Endothelial cell of umbilical vein (primary cell): ENCODE measurements around the gene MBD4. TPM values are rescaled to one million over a fixed set of nuclear protein-coding genes. Genes with fewer than 3 reads are reported as not detected.
A peak's percentile ranks its signal among the peaks of the same experiment; 100 is the strongest.
"Not testable (repeated sequence)": the region's sequence is repeated elsewhere in the genome, so short reads cannot be mapped to it uniquely, and the experiment has no call there.

Source experiments
- BruUV-seq: library from RNA; stranded (reverse); fragments of 400-500 nt; replicated peaks from 2 replicates; lab custom pipeline; 2021; lab: Mats Ljungman, UMichigan
- CTCF ChIA-PET: fragments of 300-600, 350-600 bp; sonication (Branson Sonifier 250); formaldehyde crosslinking; loops from one replicate; lab custom pipeline; 2021; ENCODE audit warnings: antibody characterized with exemption, inconsistent platforms; lab: Charles Lee
- POLR2A ChIA-PET: fragments of 300-600, 350-600 bp; sonication (Branson Sonifier 250); formaldehyde crosslinking; loops from one replicate; lab custom pipeline; 2021; ENCODE audit warnings: antibody characterized with exemption, inconsistent platforms; lab: Charles Lee
- DNase-seq: peaks from one replicate; pipeline ENCODE4 v3.0.0-alpha.2; 2011; ENCODE audit warnings: low read depth, low spot score
- FAIRE-seq: peaks from 2 replicates; lab custom pipeline; 2011; peaks lifted over from hg19 to GRCh38; lab: Jason Lieb, UNC
- H2AFZ ChIP-seq: 2 replicates; pipeline ENCODE4 v1.6.0; 2012; ENCODE audit warnings: low read depth, low read length, control low read depth, inconsistent platforms
- H3K27ac ChIP-seq: 2 replicates; pipeline ENCODE4 v1.5.1; 2011; ENCODE audit warnings: low read depth, mild to moderate bottlenecking, control low read depth, low read length, moderate library complexity; ENCODE audit not compliant: insufficient read depth
- H3K27me3 ChIP-seq, 2 experiments: 2 replicates each; pipeline versions ENCODE4 v1.6.0 to v1.6.1; 2011; ENCODE audit warnings: low read length in 2 of 2, mixed read lengths in 1 of 2; ENCODE audit not compliant: control insufficient read depth in 2 of 2, insufficient read depth in 2 of 2
- H3K36me3 ChIP-seq, 2 experiments: 2 replicates in 1 of 2; 3 replicates in 1 of 2; pipeline ENCODE4 v1.5.1; 2011; ENCODE audit warnings: low read length in 2 of 2, mild to moderate bottlenecking in 1 of 2, moderate library complexity in 1 of 2; ENCODE audit not compliant: control insufficient read depth in 2 of 2, insufficient read depth in 2 of 2; ENCODE audit errors: extremely low read depth in 1 of 2
- H3K4me1 ChIP-seq: 3 replicates; pipeline ENCODE4 v1.5.1; 2011; ENCODE audit warnings: mild to moderate bottlenecking, low read length; ENCODE audit not compliant: control insufficient read depth, insufficient read depth; ENCODE audit errors: extremely low read depth
- H3K4me2 ChIP-seq: 2 replicates; pipeline ENCODE4 v1.6.1; 2011; ENCODE audit warnings: low read length, control low read depth, mixed read lengths; ENCODE audit not compliant: insufficient read depth
- H3K4me3 ChIP-seq, 3 experiments: fragments of 200-600 bp in 1 of 3; sonication (generic), shearing (Covaris generic) in 1 of 3; replicated peaks in 1 of 3; 2 replicates each; pipeline ENCODE4 v1.5.1; 2011 to 2016; ENCODE audit warnings: control low read depth in 3 of 3, low read length in 3 of 3, mild to moderate bottlenecking in 2 of 3, inconsistent platforms in 1 of 3, low read depth in 1 of 3, moderate library complexity in 1 of 3; ENCODE audit not compliant: insufficient read depth in 1 of 3
- H3K79me2 ChIP-seq: 2 replicates; pipeline ENCODE4 v1.6.0; 2012; ENCODE audit warnings: low read length, inconsistent platforms; ENCODE audit not compliant: control insufficient read depth, insufficient read depth
- H3K9ac ChIP-seq: replicated peaks from 2 replicates; pipeline ENCODE3; 2011; ENCODE audit warnings: low read length, control low read depth; ENCODE audit not compliant: insufficient read depth; ENCODE audit errors: extremely low read depth
- H3K9me1 ChIP-seq: replicated peaks from 3 replicates; pipeline ENCODE4 v1.6.0; 2011; ENCODE audit warnings: mild to moderate bottlenecking, low read length; ENCODE audit not compliant: control insufficient read depth, insufficient read depth; ENCODE audit errors: extremely low read depth
- H3K9me3 ChIP-seq: replicated peaks from 2 replicates; pipeline ENCODE4 v1.5.1; 2012; ENCODE audit warnings: low read length, inconsistent platforms; ENCODE audit not compliant: control insufficient read depth, insufficient read depth
- H4K20me1 ChIP-seq: replicated peaks from 2 replicates; pipeline ENCODE3; 2011; ENCODE audit warnings: mild to moderate bottlenecking, low read length; ENCODE audit not compliant: control insufficient read depth, insufficient read depth; ENCODE audit errors: extremely low read depth
- CTCF ChIP-seq, 2 donors: IDR thresholded peaks; 1 replicate in 1 of 2; 2 replicates in 1 of 2; pipeline ENCODE4 v1.5.1; 2011; ENCODE audit warnings: low read length in 2 of 2, mild to moderate bottlenecking in 2 of 2, moderate library complexity in 2 of 2, control low read depth in 1 of 2, inconsistent platforms in 1 of 2, low read depth in 1 of 2; ENCODE audit not compliant: insufficient read depth in 1 of 2; ENCODE audit errors: extremely low read depth in 1 of 2
- EZH2 ChIP-seq: IDR thresholded peaks from 2 replicates; pipeline ENCODE4 v1.6.1; 2012; ENCODE audit warnings: borderline replicate concordance, low read depth, mild to moderate bottlenecking, moderate library complexity, low read length, inconsistent platforms; ENCODE audit not compliant: severe bottlenecking
- FOS ChIP-seq: IDR thresholded peaks from 2 replicates; pipeline ENCODE4 v1.6.1; 2011; ENCODE audit warnings: mild to moderate bottlenecking, low read length, moderate library complexity, borderline replicate concordance; ENCODE audit not compliant: insufficient read depth
- GATA2 ChIP-seq: IDR thresholded peaks from 2 replicates; pipeline ENCODE4 v1.7.0; 2011; ENCODE audit warnings: low read depth, mild to moderate bottlenecking, moderate library complexity, mixed read lengths, low read length; ENCODE audit not compliant: insufficient read length, insufficient read depth
- JUN ChIP-seq: IDR thresholded peaks from 2 replicates; pipeline ENCODE4 v1.6.1; 2011; ENCODE audit warnings: borderline replicate concordance, low read depth; ENCODE audit not compliant: insufficient read length, insufficient read depth
- MYC ChIP-seq: IDR thresholded peaks from one replicate; pipeline ENCODE4 v1.6.1; 2011; ENCODE audit warnings: mild to moderate bottlenecking, low read depth, low read length
- POLR2A ChIP-seq: IDR thresholded peaks from 2 replicates; pipeline ENCODE4 v1.6.1; 2012; ENCODE audit warnings: low read depth, mild to moderate bottlenecking, control low read depth, low read length
- POLR2AphosphoS5 ChIP-seq: IDR thresholded peaks from 2 replicates; pipeline ENCODE4 v1.6.1; 2012; ENCODE audit warnings: low read depth, mild to moderate bottlenecking, control low read depth, low read length, moderate library complexity; ENCODE audit not compliant: insufficient read depth
- dilution Hi-C: fragments of 300-500 bp; cut with MboI; formaldehyde crosslinking; loops from one replicate; pipeline ENCODE4 v1.15.0; 2019; ENCODE audit warnings: low sequenced_read_pairs; ENCODE audit not compliant: extremely low pct_ligation_motif_present
- intact Hi-C: fragments of 100-400 bp; cut with micrococcal nuclease; formaldehyde crosslinking; loops from one replicate; pipeline ENCODE4 v1.10.0; 2022
- polyA plus RNA-seq, 4 experiments: library from polyadenylated mRNA; depleted of rRNA in 3 of 4; stranded (reverse) in 3 of 4; unstranded in 1 of 4; fragments of >200 nt; gene quantifications; 2 replicates each; pipeline versions ENCODE4 v1.2.1 to v1.2.3, GENCODE V29; 2011 to 2012; ENCODE audit warnings: missing spikeins in 1 of 4
- total RNA-seq: library from RNA; stranded (reverse); gene quantifications from 2 replicates; pipeline ENCODE4 v1.2.3, GENCODE V29; 2021

MBD4 gene
- total and polyA plus RNA-seq, 2 donors (not counting 3 experiments of a cell fraction or from before 2014, with no cell fraction given) = 17.4 to 39.5 TPM

GRCh38 chr3:129393271-129393670 lies 46.5 kb downstream of the MBD4 start:
- BruUV-seq = no TSS peak
- H3K36me3 ChIP-seq = peaks cover 4 to 15% of the 10 kb centered on the region in 2 experiments
- dilution Hi-C loops = no loop called here
- no peak for TF ChIP-seq JUN
- no peak for TF ChIP-seq POLR2A
- no peak for TF ChIP-seq CTCF (IDR thresholded peaks at IDR 0.05; ENCODE audit: extremely low read depth in 1 of 2, insufficient read depth in 1 of 2, low read depth in 1 of 2, low read length in 2 of 2)
- TF ChIP-seq EZH2 = no peak
- TF ChIP-seq POLR2AphosphoS5 = no peak
- TF ChIP-seq FOS = no peak
- no peak for TF ChIP-seq MYC
- no peak for TF ChIP-seq GATA2
- POLR2A ChIA-PET = no interaction called here
- no peaks in the 10 kb centered on the region for H3K9me1 ChIP-seq
- H3K27ac ChIP-seq = no peak overlapping the region
- CTCF ChIA-PET = no interaction called here
- no peaks in the 10 kb centered on the region for H4K20me1 ChIP-seq
- FAIRE-seq = no peak
- H3K27me3 ChIP-seq = no peaks in the 10 kb centered on the region
- H3K9ac ChIP-seq = no peak overlapping the region
- no peak overlapping the region for H3K4me3 ChIP-seq
- intact Hi-C loops = no loop called here
- H3K4me2 ChIP-seq = no peak overlapping the region
- peaks cover 40% of the 10 kb centered on the region for H3K79me2 ChIP-seq
- no peak for DNase-seq
- no peak overlapping the region for H2AFZ ChIP-seq
- peaks cover 38% of the 10 kb centered on the region for H3K4me1 ChIP-seq
- H3K9me3 ChIP-seq = no peaks in the 10 kb centered on the region

- dilution Hi-C loops, H4K20me1 ChIP-seq, CTCF ChIA-PET, H3K27me3 ChIP-seq, H2AFZ ChIP-seq, H3K4me3 ChIP-seq, POLR2A ChIA-PET, H3K9me3 ChIP-seq, H3K9ac ChIP-seq, H3K4me2 ChIP-seq, intact Hi-C loops, BruUV-seq, DNase-seq, H3K9me1 ChIP-seq: not testable (repeated sequence)
- peaks cover 5 to 15% of the 10 kb centered on the region in 2 experiments for H3K36me3 ChIP-seq
- FAIRE-seq = peak; percentile 26
- H3K27ac ChIP-seq = peak overlapping the region; percentile 53
- H3K4me1 ChIP-seq = peaks cover 43% of the 10 kb centered on the region
- peaks cover 30% of the 10 kb centered on the region for H3K79me2 ChIP-seq
Measured at GRCh38 chr3:129392106-129392887, 47.5 kb downstream of the MBD4 start.

- H3K9ac ChIP-seq, H4K20me1 ChIP-seq, intact Hi-C loops, dilution Hi-C loops, BruUV-seq, DNase-seq, CTCF ChIA-PET, H3K27me3 ChIP-seq, H3K4me3 ChIP-seq, H3K9me1 ChIP-seq, POLR2A ChIA-PET, FAIRE-seq, H3K4me2 ChIP-seq, H3K9me3 ChIP-seq, H2AFZ ChIP-seq: not testable (repeated sequence)
- Histone ChIP-seq H3K4me1 (peaks cover 43% of the 10 kb centered on the region), H3K79me2 (peaks cover 23% of the 10 kb centered on the region), H3K27ac (peak overlapping the region; percentile 1), H3K36me3 (peaks cover 10 to 19% of the 10 kb centered on the region in 2 experiments)
Measured at GRCh38 chr3:129391583-129391982, 48.2 kb downstream of the MBD4 start.
